ENCODE measurements around the gene EFEMP2. TPM values are rescaled to one million over a fixed set of nuclear protein-coding genes. Genes with fewer than 3 reads are reported as not detected.

Gene EFEMP2
- total RNA-seq, 1 experiment from 2014 or later = 1.6 TPM

GRCh38 chr11:65885231-65885630 is 12.6 kb upstream of the EFEMP2 start:
- no peak for DNase-seq (ENCODE audit: low spot score)

GRCh38 chr11:65884716-65885092 is 12.1 kb upstream of the EFEMP2 start:
- peak; percentile 91 for DNase-seq (ENCODE audit: low spot score)

- no peak for DNase-seq (ENCODE audit: low spot score)
Observed at GRCh38 chr11:65883786-65884715, 11.5 kb upstream of the EFEMP2 start.

GRCh38 chr11:65883058-65883761 is 10.6 kb upstream of the EFEMP2 start:
- no peak for DNase-seq (ENCODE audit: low spot score)

- DNase-seq (ENCODE audit: low spot score) = no peak
Observed at GRCh38 chr11:65882120-65883057, 9.8 kb upstream of the EFEMP2 start.

- no peak for DNase-seq (ENCODE audit: low spot score)
Observed at GRCh38 chr11:65880844-65881421, 8.3 kb upstream of the EFEMP2 start.

- DNase-seq (ENCODE audit: low spot score) = no peak
Observed at GRCh38 chr11:65880027-65880426, 7.4 kb upstream of the EFEMP2 start.

- DNase-seq (ENCODE audit: low spot score) = no peak
Observed at GRCh38 chr11:65879617-65880016, 7.0 kb upstream of the EFEMP2 start, which contains the start of gene CTSW. Gene CTSW (plus strand): TSS chr11:65879837. CDS start chr11:65879855, 18 bp downstream.

GRCh38 chr11:65873318-65874156 is 937 bp upstream of the EFEMP2 start:
- DNase-seq (ENCODE audit: low spot score) = peak; percentile 94

GRCh38 chr11:65871811-65872548 is 620 bp downstream of the EFEMP2 start:
- no peak for DNase-seq (ENCODE audit: low spot score)

- DNase-seq (ENCODE audit: low spot score) = peak; percentile 9
Observed at GRCh38 chr11:65870706-65871681, 1.6 kb downstream of the EFEMP2 start.

- DNase-seq (ENCODE audit: low spot score) = no peak
Observed at GRCh38 chr11:65870307-65870658, 2.3 kb downstream of the EFEMP2 start.

- DNase-seq (ENCODE audit: low spot score) = no peak
Observed at GRCh38 chr11:65869643-65870306, 2.8 kb downstream of the EFEMP2 start.

GRCh38 chr11:65868907-65869306 is 3.7 kb downstream of the EFEMP2 start:
- no peak for DNase-seq (ENCODE audit: low spot score)

GRCh38 chr11:65868076-65868667 is 4.4 kb downstream of the EFEMP2 start:
- DNase-seq (ENCODE audit: low spot score) = no peak

- no peak for DNase-seq (ENCODE audit: low spot score)
Observed at GRCh38 chr11:65867284-65868071, 5.1 kb downstream of the EFEMP2 start.
